ENCODE results near the gene AGXT2.

DNA sequence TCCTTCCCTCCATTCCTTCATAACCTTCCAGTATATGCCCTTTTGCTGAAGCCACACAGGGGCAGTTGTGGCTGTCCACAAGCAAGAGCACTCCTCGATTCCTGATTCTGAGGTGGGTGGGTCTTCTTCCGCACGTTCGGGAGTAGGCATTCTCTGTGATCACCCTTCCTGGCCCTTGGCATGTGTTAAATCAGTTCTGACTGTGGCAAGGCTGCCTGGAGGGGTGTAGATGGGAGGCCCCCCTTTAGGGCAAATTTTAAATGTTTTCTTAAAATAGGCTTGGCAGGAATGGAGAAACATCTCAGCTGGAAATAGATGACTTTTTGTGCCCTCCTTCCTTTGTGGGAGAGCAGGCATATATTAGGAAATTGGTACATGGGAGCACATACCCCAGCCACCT lies 3.1 kb downstream of the AGXT2 start:
- TF ChIP-seq HCFC1 (IDR thresholded peaks at IDR 0.05; ENCODE audit: low read length) (no peak), CTCF (IDR thresholded peaks at IDR 0.05 in 2 of 3, conservative IDR thresholded peaks at IDR 0.05 in 1 of 3; ENCODE audit: control insufficient read depth in 2 of 3, extremely low read depth in 1 of 3, insufficient read depth in 1 of 3, low read depth in 3 of 3, low read length in 3 of 3) (no peak), SMC3 (IDR thresholded peaks at IDR 0.05; ENCODE audit: borderline replicate concordance, low read length) (no peak), TCF12 (IDR thresholded peaks at IDR 0.05; ENCODE audit: low read depth, low read length) (no peak), RAD21 (IDR thresholded peaks at IDR 0.05; ENCODE audit: insufficient read depth, low read depth, low read length) (no peak), RCOR1 (conservative IDR thresholded peaks at IDR 0.05; ENCODE audit: low read depth, low read length) (no peak)

All from GM12878 (cell line).